H9 (cell line): ENCODE measurements around the gene CMC4. TPM values are rescaled to one million over a fixed set of nuclear protein-coding genes. Genes with fewer than 3 reads are reported as not detected.

ENCODE experiments used
- DNase-seq: peaks from one replicate; pipeline ENCODE4 v3.0.0-alpha.2; 2017
- H2AFZ ChIP-seq: one replicate; pipeline ENCODE4 v1.6.1; 2013; ENCODE audit warnings: mild to moderate bottlenecking, low read length, control low read depth, moderate library complexity
- H2AK5ac ChIP-seq: 2 replicates; pipeline ENCODE4 v1.6.1; 2013; ENCODE audit warnings: low read length, control low read depth, mixed read lengths; ENCODE audit not compliant: insufficient read length
- H2BK120ac ChIP-seq: one replicate; pipeline ENCODE4 v1.6.1; 2013; ENCODE audit warnings: low read depth, mild to moderate bottlenecking, low read length, control low read depth, inconsistent platforms; ENCODE audit not compliant: poor library complexity, severe bottlenecking
- H2BK12ac ChIP-seq: 2 replicates; pipeline ENCODE4 v1.6.1; 2013; ENCODE audit warnings: low read length, control low read depth, mixed read lengths, low read depth; ENCODE audit not compliant: insufficient read length
- H2BK15ac ChIP-seq: 2 replicates; pipeline ENCODE4 v1.6.1; 2013; ENCODE audit warnings: low read depth, low read length, control low read depth
- H2BK20ac ChIP-seq: one replicate; pipeline ENCODE4 v1.6.1; 2013; ENCODE audit warnings: low read depth, mild to moderate bottlenecking, low read length, control low read depth, inconsistent platforms; ENCODE audit not compliant: poor library complexity, severe bottlenecking
- H2BK5ac ChIP-seq: 2 replicates; pipeline ENCODE4 v1.6.1; 2013; ENCODE audit warnings: low read length, control low read depth, mixed read lengths; ENCODE audit not compliant: insufficient read length
- H3K14ac ChIP-seq: 2 replicates; pipeline ENCODE4 v1.6.1; 2013; ENCODE audit warnings: low read length, control low read depth; ENCODE audit not compliant: insufficient read depth
- H3K18ac ChIP-seq: 2 replicates; pipeline ENCODE4 v1.6.1; 2013; ENCODE audit warnings: low read depth, mild to moderate bottlenecking, mixed read lengths, low read length, control low read depth; ENCODE audit not compliant: insufficient read length
- H3K23ac ChIP-seq: 2 replicates; pipeline ENCODE4 v1.6.1; 2013; ENCODE audit warnings: low read length, control low read depth, mixed read lengths, low read depth; ENCODE audit not compliant: insufficient read length
- H3K23me2 ChIP-seq: 2 replicates; pipeline ENCODE4 v1.6.1; 2013; ENCODE audit warnings: low read depth, mild to moderate bottlenecking, mixed read lengths, low read length, control low read depth; ENCODE audit not compliant: insufficient read length, poor library complexity, severe bottlenecking
- H3K27ac ChIP-seq: 2 replicates; pipeline ENCODE4 v1.5.1; 2013; ENCODE audit warnings: low read length, control low read depth, mixed read lengths, low read depth; ENCODE audit not compliant: insufficient read length
- H3K27me3 ChIP-seq: 2 replicates; pipeline ENCODE4 v1.6.1; 2013; ENCODE audit warnings: low read length, control low read depth, inconsistent platforms; ENCODE audit not compliant: insufficient read depth
- H3K4ac ChIP-seq: 2 replicates; pipeline ENCODE4 v1.6.1; 2013; ENCODE audit warnings: low read depth, mild to moderate bottlenecking, control low read depth, inconsistent platforms, low read length, moderate library complexity
- H3K4me1 ChIP-seq: 2 replicates; pipeline ENCODE4 v1.6.1; 2013; ENCODE audit warnings: low read length, control low read depth, inconsistent platforms; ENCODE audit not compliant: insufficient read depth
- H3K4me2 ChIP-seq: 2 replicates; pipeline ENCODE4 v1.6.1; 2013; ENCODE audit warnings: low read length, control low read depth, mixed read lengths; ENCODE audit not compliant: insufficient read length, insufficient read depth
- H3K56ac ChIP-seq: 2 replicates; pipeline ENCODE4 v1.6.1; 2013; ENCODE audit warnings: low read depth, mild to moderate bottlenecking, mixed read lengths, low read length, control low read depth; ENCODE audit not compliant: insufficient read length
- H3K79me1 ChIP-seq: 2 replicates; pipeline ENCODE4 v1.6.1; 2013; ENCODE audit warnings: low read depth, mild to moderate bottlenecking, moderate library complexity, low read length, control low read depth, inconsistent platforms; ENCODE audit not compliant: insufficient read depth, poor library complexity, severe bottlenecking
- H3K79me2 ChIP-seq: 2 replicates; pipeline ENCODE4 v1.6.1; 2013; ENCODE audit warnings: low read length, control low read depth, inconsistent platforms; ENCODE audit not compliant: insufficient read depth
- H3K9ac ChIP-seq: 2 replicates; pipeline ENCODE4 v1.6.1; 2013; ENCODE audit warnings: low read length, control low read depth, mixed read lengths; ENCODE audit not compliant: insufficient read length; ENCODE audit errors: extremely low read depth
- H3K9me3 ChIP-seq: one replicate; pipeline ENCODE4 v1.6.1; 2013; ENCODE audit warnings: low read depth, low read length, inconsistent platforms; ENCODE audit not compliant: control insufficient read depth
- H3T11ph ChIP-seq: one replicate; pipeline ENCODE4 v1.6.1; 2013; ENCODE audit warnings: mild to moderate bottlenecking, low read length, control low read depth, inconsistent platforms
- H4K20me1 ChIP-seq: one replicate; pipeline ENCODE4 v1.6.1; 2013; ENCODE audit not compliant: control insufficient read depth, insufficient read length, insufficient read depth
- H4K5ac ChIP-seq: 2 replicates; pipeline ENCODE4 v1.6.1; 2013; ENCODE audit warnings: low read depth, mild to moderate bottlenecking, mixed read lengths, low read length, control low read depth; ENCODE audit not compliant: insufficient read length
- H4K8ac ChIP-seq: replicated peaks from 2 replicates; pipeline ENCODE4 v1.6.1; 2013; ENCODE audit warnings: low read length, control low read depth, mixed read lengths, low read depth; ENCODE audit not compliant: insufficient read length
- H4K91ac ChIP-seq: 2 replicates; pipeline ENCODE4 v1.6.1; 2013; ENCODE audit warnings: low read depth, mild to moderate bottlenecking, moderate library complexity, mixed read lengths, low read length, control low read depth; ENCODE audit not compliant: insufficient read length
- H3K27ac Mint-ChIP-seq, 3 experiments: 2 replicates in 2 of 3; 3 replicates in 1 of 3; pipeline ENCODE4 v1.8.0; 2020 to 2021; ENCODE audit warnings: mixed read lengths in 3 of 3, mild to moderate bottlenecking in 1 of 3, moderate library complexity in 1 of 3
- H3K27me3 Mint-ChIP-seq: 2 replicates; pipeline ENCODE4 v1.8.0; 2021; ENCODE audit warnings: low read depth, mild to moderate bottlenecking, moderate library complexity, mixed read lengths
- H3K36me3 Mint-ChIP-seq, 3 experiments: 2 replicates in 2 of 3; 3 replicates in 1 of 3; pipeline ENCODE4 v1.8.0; 2020 to 2021; ENCODE audit warnings: low read depth in 3 of 3, mixed read lengths in 3 of 3; ENCODE audit not compliant: insufficient read depth in 1 of 3
- H3K4me1 Mint-ChIP-seq, 2 experiments: 2 replicates each; pipeline ENCODE4 v1.8.0; 2020; ENCODE audit warnings: mixed read lengths in 2 of 2
- H3K4me3 Mint-ChIP-seq, 2 experiments: 2 replicates in 1 of 2; 3 replicates in 1 of 2; pipeline ENCODE4 v1.8.0; 2020 to 2021; ENCODE audit warnings: mild to moderate bottlenecking in 2 of 2, mixed read lengths in 2 of 2, moderate library complexity in 1 of 2
- H3K9me3 Mint-ChIP-seq, 2 experiments: 2 replicates in 1 of 2; 3 replicates in 1 of 2; pipeline ENCODE4 v1.8.0; 2020; ENCODE audit warnings: mild to moderate bottlenecking in 2 of 2, mixed read lengths in 2 of 2, moderate library complexity in 1 of 2
- WGBS: extraction: QIAGEN DNeasy Blood & Tissue Kit; methylation state at CpG from one replicate; pipeline ENCODE4 v1.1.7; 2013; ENCODE audit warnings: missing lambda C conversion rate, low lambda C conversion rate, mixed read lengths; ENCODE audit not compliant: insufficient read length; ENCODE audit errors: extremely low coverage; 5-methylcytosine and 5-hydroxymethylcytosine counted together
- total RNA-seq: library from RNA; stranded (reverse); gene quantifications from 2 replicates; pipeline ENCODE4 v1.2.1, GENCODE V29; 2021
- TF ChIP-seq, protein P1 (sequence below): fragments of 200-600 bp; sonication (generic); conservative IDR thresholded peaks from 3 replicates; pipeline ENCODE4 v1.8.0; 2021; ENCODE audit warnings: antibody characterized with exemption, mild to moderate bottlenecking

Gene CMC4
- total RNA-seq, 1 experiment from 2014 or later: 6.2 TPM

GRCh38 chrX:155052738-155053498 is 18.0 kb downstream of the CMC4 start:
- Histone ChIP-seq H3K18ac (no peak overlapping the region), H3K27me3 (no peaks in the 10 kb centered on the region), H3K9ac (no peak overlapping the region), H2BK5ac (no peak overlapping the region), H3K79me1 (no peaks in the 10 kb centered on the region), H2AK5ac (no peak overlapping the region), H4K91ac (no peak overlapping the region), H2BK12ac (no peak overlapping the region), H4K8ac (no peak overlapping the region), H3K27ac (no peak overlapping the region), H3K4me1 (no peaks in the 10 kb centered on the region), H3K79me2 (no peaks in the 10 kb centered on the region), H2BK120ac (no peak overlapping the region), H3K4me2 (no peak overlapping the region), H2AFZ (no peak overlapping the region), H4K20me1 (no peaks in the 10 kb centered on the region), H3K4ac (no peak overlapping the region), H3K14ac (no peak overlapping the region), H2BK20ac (no peak overlapping the region), H3K23ac (no peak overlapping the region), H3K56ac (no peak overlapping the region), H3K23me2 (no peaks in the 10 kb centered on the region), H4K5ac (no peak overlapping the region), H2BK15ac (no peak overlapping the region), H3T11ph (no peak overlapping the region), H3K9me3 (peaks cover 28% of the 10 kb centered on the region)
- H3K4me3 Mint-ChIP-seq: no peak overlapping the region
- no peak overlapping the region; a peak in 1 of 7 replicates for H3K27ac Mint-ChIP-seq
- DNase-seq: no peak
- TF ChIP-seq, protein P1, sequence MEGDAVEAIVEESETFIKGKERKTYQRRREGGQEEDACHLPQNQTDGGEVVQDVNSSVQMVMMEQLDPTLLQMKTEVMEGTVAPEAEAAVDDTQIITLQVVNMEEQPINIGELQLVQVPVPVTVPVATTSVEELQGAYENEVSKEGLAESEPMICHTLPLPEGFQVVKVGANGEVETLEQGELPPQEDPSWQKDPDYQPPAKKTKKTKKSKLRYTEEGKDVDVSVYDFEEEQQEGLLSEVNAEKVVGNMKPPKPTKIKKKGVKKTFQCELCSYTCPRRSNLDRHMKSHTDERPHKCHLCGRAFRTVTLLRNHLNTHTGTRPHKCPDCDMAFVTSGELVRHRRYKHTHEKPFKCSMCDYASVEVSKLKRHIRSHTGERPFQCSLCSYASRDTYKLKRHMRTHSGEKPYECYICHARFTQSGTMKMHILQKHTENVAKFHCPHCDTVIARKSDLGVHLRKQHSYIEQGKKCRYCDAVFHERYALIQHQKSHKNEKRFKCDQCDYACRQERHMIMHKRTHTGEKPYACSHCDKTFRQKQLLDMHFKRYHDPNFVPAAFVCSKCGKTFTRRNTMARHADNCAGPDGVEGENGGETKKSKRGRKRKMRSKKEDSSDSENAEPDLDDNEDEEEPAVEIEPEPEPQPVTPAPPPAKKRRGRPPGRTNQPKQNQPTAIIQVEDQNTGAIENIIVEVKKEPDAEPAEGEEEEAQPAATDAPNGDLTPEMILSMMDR: no peak
- peaks cover 64 to 80% of the 10 kb centered on the region in 2 experiments for H3K9me3 Mint-ChIP-seq
- H3K4me1 Mint-ChIP-seq: peaks cover 3 to 5% of the 10 kb centered on the region in 2 experiments; a peak in 2 of 4 replicates
- H3K27me3 Mint-ChIP-seq: peaks cover 2% of the 10 kb centered on the region; the same call in 1 of the 2 replicates
- H3K36me3 Mint-ChIP-seq: peaks cover 4 to 26% (median 12%) of the 10 kb centered on the region in 3 experiments; a peak in 4 of 7 replicates
- WGBS: no CpG with 5 or more reads among the region's 5 CpGs
